ENCODE data around the gene OR2A1.
"Not testable (repeated sequence)": the region's sequence is repeated elsewhere in the genome, so short reads cannot be mapped to it uniquely, and the experiment has no call there.

DNA sequence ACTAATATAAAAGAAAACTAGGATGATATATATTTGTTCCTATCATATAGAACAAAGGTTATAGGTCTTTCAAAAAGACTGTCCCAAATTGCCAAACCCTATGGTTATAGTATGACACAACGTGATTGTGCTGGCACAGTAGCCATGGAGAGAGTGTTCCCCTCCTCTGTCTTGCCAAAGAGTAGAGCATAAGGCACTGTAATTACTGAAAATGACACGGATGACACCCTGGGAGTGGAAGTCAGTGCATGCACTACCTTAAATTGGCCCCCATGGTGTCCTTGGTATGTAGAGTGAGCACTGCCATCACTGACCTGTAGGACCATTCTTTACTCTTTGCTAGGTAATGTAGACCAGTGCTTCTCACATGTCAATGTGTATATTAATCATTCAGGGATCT, 7.1 kb upstream of the OR2A1 start:
- TF ChIP-seq, protein P1, sequence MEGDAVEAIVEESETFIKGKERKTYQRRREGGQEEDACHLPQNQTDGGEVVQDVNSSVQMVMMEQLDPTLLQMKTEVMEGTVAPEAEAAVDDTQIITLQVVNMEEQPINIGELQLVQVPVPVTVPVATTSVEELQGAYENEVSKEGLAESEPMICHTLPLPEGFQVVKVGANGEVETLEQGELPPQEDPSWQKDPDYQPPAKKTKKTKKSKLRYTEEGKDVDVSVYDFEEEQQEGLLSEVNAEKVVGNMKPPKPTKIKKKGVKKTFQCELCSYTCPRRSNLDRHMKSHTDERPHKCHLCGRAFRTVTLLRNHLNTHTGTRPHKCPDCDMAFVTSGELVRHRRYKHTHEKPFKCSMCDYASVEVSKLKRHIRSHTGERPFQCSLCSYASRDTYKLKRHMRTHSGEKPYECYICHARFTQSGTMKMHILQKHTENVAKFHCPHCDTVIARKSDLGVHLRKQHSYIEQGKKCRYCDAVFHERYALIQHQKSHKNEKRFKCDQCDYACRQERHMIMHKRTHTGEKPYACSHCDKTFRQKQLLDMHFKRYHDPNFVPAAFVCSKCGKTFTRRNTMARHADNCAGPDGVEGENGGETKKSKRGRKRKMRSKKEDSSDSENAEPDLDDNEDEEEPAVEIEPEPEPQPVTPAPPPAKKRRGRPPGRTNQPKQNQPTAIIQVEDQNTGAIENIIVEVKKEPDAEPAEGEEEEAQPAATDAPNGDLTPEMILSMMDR (optimal IDR thresholded peaks at IDR 0.05 in 1 of 3, IDR thresholded peaks at IDR 0.05 in 1 of 3, conservative IDR thresholded peaks at IDR 0.05 in 1 of 3; ENCODE audit: extremely low read depth in 1 of 3, insufficient read depth in 2 of 3, low read length in 3 of 3): not testable (repeated sequence)
- not testable (repeated sequence) for TF ChIP-seq EZH2 (IDR thresholded peaks at IDR 0.05; ENCODE audit: low read length)
